ENCODE measurements around the gene FAM32A.

DNA sequence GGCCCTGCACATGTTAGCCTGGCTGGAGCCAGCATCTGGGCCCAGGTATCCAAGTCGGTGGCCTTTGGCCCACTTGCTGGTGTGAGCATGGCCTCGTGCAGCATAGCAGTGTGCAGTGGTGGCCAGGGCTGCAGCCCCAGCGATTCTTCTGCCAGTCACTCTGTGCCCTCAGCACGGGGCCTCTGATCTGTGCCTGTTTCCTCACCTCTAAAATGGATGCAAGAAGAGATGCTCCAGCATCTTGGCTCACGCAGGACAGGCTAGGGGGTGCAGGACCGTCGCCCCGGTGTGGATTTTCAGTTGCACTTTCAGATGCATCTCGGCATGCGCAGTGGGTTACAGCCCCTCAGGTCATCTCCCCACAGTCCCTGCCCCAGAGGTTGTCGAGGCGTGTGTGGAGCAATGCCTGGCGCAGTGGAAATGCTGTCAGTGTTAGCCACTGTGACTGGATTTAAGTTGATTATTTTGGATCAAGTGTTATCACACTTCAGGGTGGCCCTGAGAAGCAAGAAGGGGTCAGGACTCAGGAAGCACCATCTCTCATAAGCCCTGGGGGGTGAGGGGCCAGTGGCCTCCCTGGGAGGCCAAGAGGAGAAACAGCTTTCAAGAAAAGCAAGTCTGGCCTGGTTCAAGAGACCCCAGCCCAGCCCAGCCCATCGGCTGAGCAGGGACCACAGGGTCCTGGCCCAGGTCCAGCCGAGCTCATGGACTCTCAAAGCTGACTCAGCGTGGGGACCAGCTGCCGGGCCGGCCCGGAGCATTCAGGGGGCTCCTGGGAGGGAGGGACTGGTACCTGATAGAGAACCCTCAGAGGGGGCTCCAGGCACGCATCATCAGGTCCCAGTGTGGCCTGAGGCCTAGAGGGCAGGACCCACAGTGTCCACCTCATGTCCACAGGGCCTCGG lies 40.3 kb downstream of the FAM32A start:
- TF ChIP-seq, protein P1, sequence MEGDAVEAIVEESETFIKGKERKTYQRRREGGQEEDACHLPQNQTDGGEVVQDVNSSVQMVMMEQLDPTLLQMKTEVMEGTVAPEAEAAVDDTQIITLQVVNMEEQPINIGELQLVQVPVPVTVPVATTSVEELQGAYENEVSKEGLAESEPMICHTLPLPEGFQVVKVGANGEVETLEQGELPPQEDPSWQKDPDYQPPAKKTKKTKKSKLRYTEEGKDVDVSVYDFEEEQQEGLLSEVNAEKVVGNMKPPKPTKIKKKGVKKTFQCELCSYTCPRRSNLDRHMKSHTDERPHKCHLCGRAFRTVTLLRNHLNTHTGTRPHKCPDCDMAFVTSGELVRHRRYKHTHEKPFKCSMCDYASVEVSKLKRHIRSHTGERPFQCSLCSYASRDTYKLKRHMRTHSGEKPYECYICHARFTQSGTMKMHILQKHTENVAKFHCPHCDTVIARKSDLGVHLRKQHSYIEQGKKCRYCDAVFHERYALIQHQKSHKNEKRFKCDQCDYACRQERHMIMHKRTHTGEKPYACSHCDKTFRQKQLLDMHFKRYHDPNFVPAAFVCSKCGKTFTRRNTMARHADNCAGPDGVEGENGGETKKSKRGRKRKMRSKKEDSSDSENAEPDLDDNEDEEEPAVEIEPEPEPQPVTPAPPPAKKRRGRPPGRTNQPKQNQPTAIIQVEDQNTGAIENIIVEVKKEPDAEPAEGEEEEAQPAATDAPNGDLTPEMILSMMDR (IDR thresholded peaks at IDR 0.05): no peak
- no peak for TF ChIP-seq POLR2A (IDR thresholded peaks at IDR 0.05)
